AG10803 (cell line): ENCODE data around the gene GDPD4.

Experiments used
- DNase-seq: peaks from one replicate; pipeline ENCODE4 v3.0.0; 2010; ENCODE audit warnings: low read depth
- H3K4me3 ChIP-seq: 2 replicates; pipeline ENCODE4 v1.5.1; 2011; ENCODE audit warnings: mild to moderate bottlenecking, low read length, control low read depth
- CTCF ChIP-seq: conservative IDR thresholded peaks from 2 replicates; pipeline ENCODE4 v1.5.1; 2011; ENCODE audit warnings: mild to moderate bottlenecking, low read length, control low read depth, inconsistent platforms

The GDPD4 gene

GRCh38 chr11:77284476-77285468 lies 16.7 kb downstream of the GDPD4 start:
- no peak overlapping the region for H3K4me3 ChIP-seq
- TF ChIP-seq CTCF = no peak
- no peak for DNase-seq

- no peak for TF ChIP-seq CTCF
- H3K4me3 ChIP-seq = no peak overlapping the region
- no peak for DNase-seq
Measured at GRCh38 chr11:77283101-77283500, 18.4 kb downstream of the GDPD4 start.

- DNase-seq = peak; percentile 23
- TF ChIP-seq CTCF = no peak
- no peak overlapping the region for H3K4me3 ChIP-seq
Measured at GRCh38 chr11:77278595-77279506, 22.6 kb downstream of the GDPD4 start.

GRCh38 chr11:77276271-77276670 lies 25.2 kb downstream of the GDPD4 start:
- no peak for DNase-seq
- TF ChIP-seq CTCF = no peak
- H3K4me3 ChIP-seq = no peak overlapping the region

- H3K4me3 ChIP-seq = no peak overlapping the region
- no peak for TF ChIP-seq CTCF
- no peak for DNase-seq
Measured at GRCh38 chr11:77270921-77271320, 30.6 kb downstream of the GDPD4 start.

- no peak overlapping the region for H3K4me3 ChIP-seq
- DNase-seq = no peak
- no peak for TF ChIP-seq CTCF
Measured at GRCh38 chr11:77269484-77270123, 31.9 kb downstream of the GDPD4 start.
